Fibroblast of villous mesenchyme (primary cell): ENCODE results near the gene PRDM15. TPM values are rescaled to one million over a fixed set of nuclear protein-coding genes. Genes with fewer than 3 reads are reported as not detected.

Experiments
- DNase-seq: peaks from one replicate; pipeline ENCODE4 v3.0.0-alpha.2; 2010; ENCODE audit warnings: low read depth
- H3K4me3 ChIP-seq: 2 replicates; pipeline ENCODE4 v1.5.1; 2011; ENCODE audit warnings: low read depth, mild to moderate bottlenecking, low read length
- total RNA-seq: library from RNA; depleted of rRNA; stranded (reverse); fragments of >200 nt; gene quantifications from 2 replicates; pipeline ENCODE4 v1.2.3, GENCODE V29; 2012
- TF ChIP-seq, protein P1 (sequence below): IDR thresholded peaks from 2 replicates; pipeline ENCODE4 v1.5.1; 2012; ENCODE audit warnings: low read depth, mild to moderate bottlenecking, low read length; ENCODE audit not compliant: insufficient read depth

Gene PRDM15
- total RNA-seq, 1 donor = 5.2 TPM

DNA sequence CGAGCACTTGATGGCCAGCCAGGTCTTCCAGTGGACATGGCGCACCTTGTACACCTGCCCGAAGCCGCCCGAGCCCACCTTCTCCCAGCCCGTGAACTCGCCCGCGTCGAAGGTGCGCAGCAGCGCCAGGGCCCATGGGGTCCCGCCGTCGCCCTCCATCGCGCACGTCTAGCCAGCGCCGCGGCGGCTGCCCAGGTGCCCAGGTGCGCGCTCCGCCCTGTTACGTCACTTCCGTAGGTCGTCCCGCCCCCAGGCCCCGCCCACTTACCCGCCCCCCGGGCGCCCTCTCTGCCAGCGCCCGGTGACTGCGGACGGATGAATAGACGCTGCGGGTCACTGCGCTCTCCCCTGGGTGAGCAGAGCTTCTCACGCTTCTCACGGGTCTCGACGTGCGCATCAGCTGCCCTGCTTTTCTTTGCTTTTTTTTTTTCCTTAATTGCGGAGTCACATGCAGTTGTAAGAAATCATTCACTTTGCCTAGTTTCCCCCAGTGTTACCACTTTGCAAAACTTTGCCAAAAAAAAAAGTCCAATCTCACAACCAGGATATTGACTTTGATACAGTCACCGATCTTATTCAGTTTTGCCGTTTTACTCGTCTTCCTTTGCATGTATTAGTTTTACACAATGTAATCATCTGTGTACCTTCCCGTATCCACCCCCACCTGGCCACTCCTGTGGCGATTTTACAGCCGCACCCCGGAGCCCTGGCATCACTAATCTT, 112.1 kb downstream of the PRDM15 start, which contains the start of gene RIPK4:
Gene RIPK4 (minus strand): TSS at position 170 of the 723 bp plus-strand sequence. CDS start 11 bp downstream, at position 159.
- DNase-seq = no peak
- no peak within 1 kb of the TSS for H3K4me3 ChIP-seq
- TF ChIP-seq, protein P1, sequence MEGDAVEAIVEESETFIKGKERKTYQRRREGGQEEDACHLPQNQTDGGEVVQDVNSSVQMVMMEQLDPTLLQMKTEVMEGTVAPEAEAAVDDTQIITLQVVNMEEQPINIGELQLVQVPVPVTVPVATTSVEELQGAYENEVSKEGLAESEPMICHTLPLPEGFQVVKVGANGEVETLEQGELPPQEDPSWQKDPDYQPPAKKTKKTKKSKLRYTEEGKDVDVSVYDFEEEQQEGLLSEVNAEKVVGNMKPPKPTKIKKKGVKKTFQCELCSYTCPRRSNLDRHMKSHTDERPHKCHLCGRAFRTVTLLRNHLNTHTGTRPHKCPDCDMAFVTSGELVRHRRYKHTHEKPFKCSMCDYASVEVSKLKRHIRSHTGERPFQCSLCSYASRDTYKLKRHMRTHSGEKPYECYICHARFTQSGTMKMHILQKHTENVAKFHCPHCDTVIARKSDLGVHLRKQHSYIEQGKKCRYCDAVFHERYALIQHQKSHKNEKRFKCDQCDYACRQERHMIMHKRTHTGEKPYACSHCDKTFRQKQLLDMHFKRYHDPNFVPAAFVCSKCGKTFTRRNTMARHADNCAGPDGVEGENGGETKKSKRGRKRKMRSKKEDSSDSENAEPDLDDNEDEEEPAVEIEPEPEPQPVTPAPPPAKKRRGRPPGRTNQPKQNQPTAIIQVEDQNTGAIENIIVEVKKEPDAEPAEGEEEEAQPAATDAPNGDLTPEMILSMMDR = no peak

DNA sequence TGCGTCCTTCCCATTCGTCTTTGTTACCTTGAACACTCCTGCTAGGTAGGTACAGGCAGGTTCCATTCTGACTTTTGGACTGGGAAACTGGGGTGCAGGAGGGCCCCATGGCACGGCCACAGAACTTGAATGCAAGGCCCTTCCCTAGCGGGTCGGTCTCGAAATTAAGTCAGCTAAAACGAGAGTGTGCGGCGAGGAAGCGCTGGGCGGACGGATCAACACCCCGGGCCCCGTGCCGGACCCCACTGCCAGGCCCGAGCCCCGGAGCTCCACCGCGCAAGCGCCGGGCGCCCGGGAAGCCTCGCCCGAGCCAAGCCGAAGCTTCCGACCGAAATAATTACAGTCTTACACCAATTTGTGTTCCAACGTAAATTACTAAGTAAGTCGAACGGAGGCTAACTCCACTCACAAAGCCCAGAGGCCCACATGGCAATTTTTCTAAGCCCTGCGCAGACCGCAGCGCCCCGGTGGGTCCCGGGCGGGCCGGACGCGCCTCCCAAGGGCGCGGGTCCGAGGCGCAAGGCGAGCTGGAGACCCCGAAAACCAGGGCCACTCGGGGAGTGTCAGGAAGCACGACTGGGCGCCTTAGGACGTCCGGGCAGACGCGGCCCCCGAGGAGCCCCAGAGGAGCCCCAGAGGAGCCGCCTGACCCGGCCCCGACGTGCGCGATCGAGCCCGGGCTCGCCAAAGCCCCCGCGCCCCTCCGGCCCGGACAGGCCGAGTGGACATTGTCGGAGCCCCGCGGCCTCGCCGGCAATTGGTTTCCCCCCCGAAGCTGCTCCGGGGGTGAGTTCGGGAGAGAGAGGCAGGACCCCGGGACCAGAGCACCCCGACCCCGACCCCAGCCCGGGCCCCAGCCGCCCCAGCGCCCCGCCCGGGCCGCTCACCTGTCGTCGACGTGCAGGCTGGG, 112.9 kb downstream of the PRDM15 start:
- no peak for DNase-seq
- TF ChIP-seq, protein P1 = no peak
- H3K4me3 ChIP-seq = no peak overlapping the region

DNA sequence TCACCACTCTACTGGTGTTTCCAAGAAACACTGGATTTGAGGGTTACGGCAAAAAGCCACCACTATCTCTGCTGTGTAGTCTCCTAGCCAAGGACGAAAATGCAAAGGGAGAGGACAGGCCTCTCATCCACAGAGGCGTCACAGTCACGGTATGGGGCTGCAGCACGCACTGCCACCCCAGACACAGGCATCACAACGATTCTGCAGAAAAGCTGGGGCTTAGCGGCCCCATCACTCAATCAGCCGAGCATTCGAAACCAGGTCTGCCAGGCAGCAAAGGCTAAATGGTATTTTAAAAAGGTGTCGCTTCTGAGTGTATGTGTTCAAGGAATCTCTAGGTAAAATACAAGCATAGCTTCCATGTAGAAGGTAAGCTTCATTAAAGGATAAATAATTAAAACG, 113.7 kb downstream of the PRDM15 start:
- TF ChIP-seq, protein P1 = no peak

DNA sequence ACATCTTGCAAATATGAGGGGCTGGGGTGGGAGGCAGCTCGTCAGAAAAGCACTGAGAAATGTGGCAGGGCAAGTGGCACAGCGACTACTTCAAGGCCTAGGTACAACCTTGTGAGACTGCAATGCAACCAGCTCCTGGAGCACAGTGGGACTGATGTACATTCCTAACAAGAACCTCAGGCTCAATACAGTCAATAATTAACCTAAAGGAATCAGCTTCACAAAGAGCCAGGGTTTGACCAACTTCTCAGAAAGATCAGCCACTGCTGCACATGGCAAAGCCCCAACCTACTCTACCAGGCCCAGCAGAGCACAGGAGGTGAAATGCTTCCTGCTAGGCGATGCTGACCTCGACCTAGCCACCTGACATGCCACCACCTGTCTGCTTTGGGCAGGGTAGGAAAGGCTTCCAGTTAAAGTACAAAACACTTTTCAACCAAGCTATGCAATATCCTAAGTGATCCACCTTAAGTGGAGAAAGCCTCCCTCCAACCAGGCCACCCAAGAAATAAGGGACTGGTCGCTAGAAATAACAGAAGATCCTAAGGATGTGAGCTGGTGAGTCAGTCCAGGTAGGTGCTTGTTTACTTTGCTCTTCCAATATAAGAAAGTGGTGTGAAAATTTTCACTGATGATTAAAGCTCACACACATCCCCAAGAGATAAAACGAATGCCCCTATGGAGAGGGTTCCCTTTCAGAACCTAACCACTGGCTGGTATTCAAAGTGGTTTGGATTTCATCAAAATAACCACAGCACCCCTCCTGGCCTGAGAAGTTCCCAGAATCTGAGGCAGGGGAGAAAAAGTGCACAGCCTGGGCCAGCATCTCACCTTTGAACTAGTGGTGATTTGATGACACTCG, 114.4 kb downstream of the PRDM15 start:
- H3K4me3 ChIP-seq = no peak overlapping the region
- TF ChIP-seq, protein P1 = no peak
- no peak for DNase-seq

More for the DNA sequence above, 113.7 kb downstream of the PRDM15 start:
- DNase-seq = no peak
- H3K4me3 ChIP-seq = no peak overlapping the region

DNA sequence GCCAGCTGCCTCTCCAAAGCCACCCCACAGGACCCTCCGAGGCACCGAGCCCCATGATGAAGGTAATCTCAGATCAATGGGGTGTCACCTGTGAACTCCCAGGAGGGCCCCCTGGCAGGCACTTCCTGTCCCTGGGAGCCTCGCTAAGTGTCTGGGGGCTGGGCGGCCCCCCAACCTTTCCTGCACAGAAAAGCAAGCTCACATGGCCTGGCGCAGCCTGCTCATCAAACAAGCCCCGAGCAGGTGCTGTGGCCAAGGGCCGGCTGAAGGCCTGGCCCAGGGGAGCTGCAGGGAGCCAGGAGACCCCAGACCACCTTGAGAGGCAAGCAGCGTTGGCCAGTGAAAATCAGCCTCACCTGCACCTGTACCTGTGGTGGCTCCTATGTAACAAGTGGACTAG, 115.1 kb downstream of the PRDM15 start:
- DNase-seq = no peak
- TF ChIP-seq, protein P1 = no peak
- H3K4me3 ChIP-seq = no peak overlapping the region

DNA sequence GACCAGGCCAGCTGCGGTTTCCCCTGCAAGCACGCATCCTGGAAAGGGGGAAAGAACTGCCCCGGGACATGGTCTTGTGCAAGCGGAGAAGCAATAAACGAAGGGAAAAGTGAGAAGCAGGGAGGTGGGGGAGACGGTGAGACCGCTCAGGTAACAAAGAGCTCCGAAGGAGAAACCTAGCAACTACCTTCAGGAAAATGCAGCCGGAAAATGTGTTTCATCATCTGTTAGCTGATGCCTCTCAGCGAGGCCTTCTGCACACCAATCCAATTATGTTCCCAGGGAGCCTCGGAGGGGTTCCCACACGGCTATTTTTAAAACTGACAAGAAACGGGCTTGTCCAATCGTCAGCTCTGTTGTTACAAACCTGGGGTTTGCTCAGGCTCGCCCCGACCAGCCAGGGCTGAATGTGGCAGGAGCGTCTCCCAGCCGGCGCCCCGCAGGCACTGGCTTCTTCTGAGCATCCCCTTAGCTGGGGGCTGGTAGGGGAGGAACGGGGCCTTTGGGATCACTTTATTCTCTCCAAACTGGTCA, 115.7 kb downstream of the PRDM15 start:
- H3K4me3 ChIP-seq = no peak overlapping the region
- no peak for DNase-seq
- TF ChIP-seq, protein P1 = no peak
